Endothelial cell of umbilical vein (primary cell): ENCODE data around the gene SIM1. TPM values are rescaled to one million over a fixed set of nuclear protein-coding genes. Genes with fewer than 3 reads are reported as not detected.

Source experiments
- BruUV-seq: library from RNA; stranded (reverse); fragments of 400-500 nt; replicated peaks from 2 replicates; lab custom pipeline; 2021; lab: Mats Ljungman, UMichigan
- CTCF ChIA-PET: fragments of 300-600, 350-600 bp; sonication (Branson Sonifier 250); formaldehyde crosslinking; loops from one replicate; lab custom pipeline; 2021; ENCODE audit warnings: antibody characterized with exemption, inconsistent platforms; lab: Charles Lee
- POLR2A ChIA-PET: fragments of 300-600, 350-600 bp; sonication (Branson Sonifier 250); formaldehyde crosslinking; loops from one replicate; lab custom pipeline; 2021; ENCODE audit warnings: antibody characterized with exemption, inconsistent platforms; lab: Charles Lee
- DNase-seq: peaks from one replicate; pipeline ENCODE4 v3.0.0-alpha.2; 2011; ENCODE audit warnings: low read depth, low spot score
- FAIRE-seq: peaks from 2 replicates; lab custom pipeline; 2011; peaks lifted over from hg19 to GRCh38; lab: Jason Lieb, UNC
- H2AFZ ChIP-seq: 2 replicates; pipeline ENCODE4 v1.6.0; 2012; ENCODE audit warnings: low read depth, low read length, control low read depth, inconsistent platforms
- H3K27ac ChIP-seq: 2 replicates; pipeline ENCODE4 v1.5.1; 2011; ENCODE audit warnings: low read depth, mild to moderate bottlenecking, control low read depth, low read length, moderate library complexity; ENCODE audit not compliant: insufficient read depth
- H3K27me3 ChIP-seq, 2 experiments: 2 replicates each; pipeline versions ENCODE4 v1.6.0 to v1.6.1; 2011; ENCODE audit warnings: low read length in 2 of 2, mixed read lengths in 1 of 2; ENCODE audit not compliant: control insufficient read depth in 2 of 2, insufficient read depth in 2 of 2
- H3K36me3 ChIP-seq, 2 experiments: 2 replicates in 1 of 2; 3 replicates in 1 of 2; pipeline ENCODE4 v1.5.1; 2011; ENCODE audit warnings: low read length in 2 of 2, mild to moderate bottlenecking in 1 of 2, moderate library complexity in 1 of 2; ENCODE audit not compliant: control insufficient read depth in 2 of 2, insufficient read depth in 2 of 2; ENCODE audit errors: extremely low read depth in 1 of 2
- H3K4me1 ChIP-seq: 3 replicates; pipeline ENCODE4 v1.5.1; 2011; ENCODE audit warnings: mild to moderate bottlenecking, low read length; ENCODE audit not compliant: control insufficient read depth, insufficient read depth; ENCODE audit errors: extremely low read depth
- H3K4me2 ChIP-seq: 2 replicates; pipeline ENCODE4 v1.6.1; 2011; ENCODE audit warnings: low read length, control low read depth, mixed read lengths; ENCODE audit not compliant: insufficient read depth
- H3K4me3 ChIP-seq, 3 experiments: fragments of 200-600 bp in 1 of 3; sonication (generic), shearing (Covaris generic) in 1 of 3; replicated peaks in 1 of 3; 2 replicates each; pipeline ENCODE4 v1.5.1; 2011 to 2016; ENCODE audit warnings: control low read depth in 3 of 3, low read length in 3 of 3, mild to moderate bottlenecking in 2 of 3, inconsistent platforms in 1 of 3, low read depth in 1 of 3, moderate library complexity in 1 of 3; ENCODE audit not compliant: insufficient read depth in 1 of 3
- H3K79me2 ChIP-seq: 2 replicates; pipeline ENCODE4 v1.6.0; 2012; ENCODE audit warnings: low read length, inconsistent platforms; ENCODE audit not compliant: control insufficient read depth, insufficient read depth
- H3K9ac ChIP-seq: replicated peaks from 2 replicates; pipeline ENCODE3; 2011; ENCODE audit warnings: low read length, control low read depth; ENCODE audit not compliant: insufficient read depth; ENCODE audit errors: extremely low read depth
- H3K9me1 ChIP-seq: replicated peaks from 3 replicates; pipeline ENCODE4 v1.6.0; 2011; ENCODE audit warnings: mild to moderate bottlenecking, low read length; ENCODE audit not compliant: control insufficient read depth, insufficient read depth; ENCODE audit errors: extremely low read depth
- H3K9me3 ChIP-seq: replicated peaks from 2 replicates; pipeline ENCODE4 v1.5.1; 2012; ENCODE audit warnings: low read length, inconsistent platforms; ENCODE audit not compliant: control insufficient read depth, insufficient read depth
- H4K20me1 ChIP-seq: replicated peaks from 2 replicates; pipeline ENCODE3; 2011; ENCODE audit warnings: mild to moderate bottlenecking, low read length; ENCODE audit not compliant: control insufficient read depth, insufficient read depth; ENCODE audit errors: extremely low read depth
- EZH2 ChIP-seq: IDR thresholded peaks from 2 replicates; pipeline ENCODE4 v1.6.1; 2012; ENCODE audit warnings: borderline replicate concordance, low read depth, mild to moderate bottlenecking, moderate library complexity, low read length, inconsistent platforms; ENCODE audit not compliant: severe bottlenecking
- FOS ChIP-seq: IDR thresholded peaks from 2 replicates; pipeline ENCODE4 v1.6.1; 2011; ENCODE audit warnings: mild to moderate bottlenecking, low read length, moderate library complexity, borderline replicate concordance; ENCODE audit not compliant: insufficient read depth
- GATA2 ChIP-seq: IDR thresholded peaks from 2 replicates; pipeline ENCODE4 v1.7.0; 2011; ENCODE audit warnings: low read depth, mild to moderate bottlenecking, moderate library complexity, mixed read lengths, low read length; ENCODE audit not compliant: insufficient read length, insufficient read depth
- JUN ChIP-seq: IDR thresholded peaks from 2 replicates; pipeline ENCODE4 v1.6.1; 2011; ENCODE audit warnings: borderline replicate concordance, low read depth; ENCODE audit not compliant: insufficient read length, insufficient read depth
- MYC ChIP-seq: IDR thresholded peaks from one replicate; pipeline ENCODE4 v1.6.1; 2011; ENCODE audit warnings: mild to moderate bottlenecking, low read depth, low read length
- POLR2A ChIP-seq: IDR thresholded peaks from 2 replicates; pipeline ENCODE4 v1.6.1; 2012; ENCODE audit warnings: low read depth, mild to moderate bottlenecking, control low read depth, low read length
- POLR2AphosphoS5 ChIP-seq: IDR thresholded peaks from 2 replicates; pipeline ENCODE4 v1.6.1; 2012; ENCODE audit warnings: low read depth, mild to moderate bottlenecking, control low read depth, low read length, moderate library complexity; ENCODE audit not compliant: insufficient read depth
- dilution Hi-C: fragments of 300-500 bp; cut with MboI; formaldehyde crosslinking; loops from one replicate; pipeline ENCODE4 v1.15.0; 2019; ENCODE audit warnings: low sequenced_read_pairs; ENCODE audit not compliant: extremely low pct_ligation_motif_present
- intact Hi-C: fragments of 100-400 bp; cut with micrococcal nuclease; formaldehyde crosslinking; loops from one replicate; pipeline ENCODE4 v1.10.0; 2022
- polyA plus RNA-seq, 4 experiments: library from polyadenylated mRNA; depleted of rRNA in 3 of 4; stranded (reverse) in 3 of 4; unstranded in 1 of 4; fragments of >200 nt; gene quantifications; 2 replicates each; pipeline versions ENCODE4 v1.2.1 to v1.2.3, GENCODE V29; 2011 to 2012; ENCODE audit warnings: missing spikeins in 1 of 4
- total RNA-seq: library from RNA; stranded (reverse); gene quantifications from 2 replicates; pipeline ENCODE4 v1.2.3, GENCODE V29; 2021
- TF ChIP-seq, protein P1 (sequence below): IDR thresholded peaks from 2 replicates; pipeline ENCODE4 v1.6.1; 2011; ENCODE audit not compliant: insufficient read depth, insufficient read length
- TF ChIP-seq, protein P2 (sequence below), 2 donors: IDR thresholded peaks; 1 replicate in 1 of 2; 2 replicates in 1 of 2; pipeline ENCODE4 v1.5.1; 2011; ENCODE audit warnings: low read length in 2 of 2, mild to moderate bottlenecking in 2 of 2, moderate library complexity in 2 of 2, control low read depth in 1 of 2, inconsistent platforms in 1 of 2, low read depth in 1 of 2; ENCODE audit not compliant: insufficient read depth in 1 of 2; ENCODE audit errors: extremely low read depth in 1 of 2

The SIM1 gene
- total and polyA plus RNA-seq, 2 donors (not counting 3 experiments of a cell fraction or from before 2014, with no cell fraction given): 0.14 to 0.29 TPM

DNA sequence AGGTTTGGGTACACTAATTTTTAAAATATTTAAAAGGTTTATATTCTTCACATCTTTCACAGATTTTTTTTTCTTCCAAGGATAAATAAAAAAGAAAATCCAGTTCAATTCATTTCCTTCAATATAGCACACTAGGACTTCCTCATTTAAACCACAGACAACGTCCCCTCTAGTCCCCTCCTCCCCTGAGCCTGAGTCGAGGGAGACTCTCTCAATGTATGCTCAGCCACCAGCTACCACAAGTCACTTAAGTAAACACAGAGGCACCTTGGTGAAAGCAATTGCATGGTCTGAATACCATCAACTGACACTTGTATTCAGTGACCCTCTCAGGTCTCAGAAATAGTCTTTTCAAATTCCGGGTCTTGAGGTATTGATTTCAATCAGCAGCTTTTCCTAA, 88.6 kb downstream of the SIM1 start:
- Histone ChIP-seq H3K4me3 (no peak overlapping the region), H2AFZ (no peak overlapping the region), H3K79me2 (no peaks in the 10 kb centered on the region), H3K27ac (no peak overlapping the region), H3K4me1 (no peaks in the 10 kb centered on the region), H4K20me1 (no peaks in the 10 kb centered on the region), H3K36me3 (no peaks in the 10 kb centered on the region), H3K9me3 (no peaks in the 10 kb centered on the region), H3K27me3 (no peaks in the 10 kb centered on the region), H3K9ac (no peak overlapping the region), H3K4me2 (no peak overlapping the region), H3K9me1 (no peaks in the 10 kb centered on the region)
- dilution Hi-C loops: no loop called here
- intact Hi-C loops: no loop called here
- no peak for DNase-seq
- ChIA-PET POLR2A (no interaction called here), CTCF (no interaction called here)
- BruUV-seq: no TSS peak
- no peak for FAIRE-seq
- no peak for TF ChIP-seq JUN
- no peak for TF ChIP-seq FOS
- TF ChIP-seq MYC: no peak
- TF ChIP-seq GATA2: no peak
- TF ChIP-seq, protein P1, sequence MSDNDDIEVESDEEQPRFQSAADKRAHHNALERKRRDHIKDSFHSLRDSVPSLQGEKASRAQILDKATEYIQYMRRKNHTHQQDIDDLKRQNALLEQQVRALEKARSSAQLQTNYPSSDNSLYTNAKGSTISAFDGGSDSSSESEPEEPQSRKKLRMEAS: no peak
- TF ChIP-seq, protein P2, sequence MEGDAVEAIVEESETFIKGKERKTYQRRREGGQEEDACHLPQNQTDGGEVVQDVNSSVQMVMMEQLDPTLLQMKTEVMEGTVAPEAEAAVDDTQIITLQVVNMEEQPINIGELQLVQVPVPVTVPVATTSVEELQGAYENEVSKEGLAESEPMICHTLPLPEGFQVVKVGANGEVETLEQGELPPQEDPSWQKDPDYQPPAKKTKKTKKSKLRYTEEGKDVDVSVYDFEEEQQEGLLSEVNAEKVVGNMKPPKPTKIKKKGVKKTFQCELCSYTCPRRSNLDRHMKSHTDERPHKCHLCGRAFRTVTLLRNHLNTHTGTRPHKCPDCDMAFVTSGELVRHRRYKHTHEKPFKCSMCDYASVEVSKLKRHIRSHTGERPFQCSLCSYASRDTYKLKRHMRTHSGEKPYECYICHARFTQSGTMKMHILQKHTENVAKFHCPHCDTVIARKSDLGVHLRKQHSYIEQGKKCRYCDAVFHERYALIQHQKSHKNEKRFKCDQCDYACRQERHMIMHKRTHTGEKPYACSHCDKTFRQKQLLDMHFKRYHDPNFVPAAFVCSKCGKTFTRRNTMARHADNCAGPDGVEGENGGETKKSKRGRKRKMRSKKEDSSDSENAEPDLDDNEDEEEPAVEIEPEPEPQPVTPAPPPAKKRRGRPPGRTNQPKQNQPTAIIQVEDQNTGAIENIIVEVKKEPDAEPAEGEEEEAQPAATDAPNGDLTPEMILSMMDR (IDR thresholded peaks at IDR 0.05; ENCODE audit: extremely low read depth in 1 of 2, insufficient read depth in 1 of 2, low read depth in 1 of 2, low read length in 2 of 2): no peak
- TF ChIP-seq EZH2: no peak
- TF ChIP-seq POLR2A: no peak
- no peak for TF ChIP-seq POLR2AphosphoS5
